GM18909 (cell line): ENCODE data around the gene NAGPA.
"Not testable (repeated sequence)": the region's sequence is repeated elsewhere in the genome, so short reads cannot be mapped to it uniquely, and the experiment has no call there.

ENCODE experiments used
- ATAC-seq: cut with Tn5 transposase; IDR thresholded peaks from one replicate; pipeline ENCODE4 v1.9.1; 2021; ENCODE audit warnings: mild to moderate bottlenecking; ENCODE audit not compliant: unreplicated experiment, poor library complexity

NAGPA gene, protein sequence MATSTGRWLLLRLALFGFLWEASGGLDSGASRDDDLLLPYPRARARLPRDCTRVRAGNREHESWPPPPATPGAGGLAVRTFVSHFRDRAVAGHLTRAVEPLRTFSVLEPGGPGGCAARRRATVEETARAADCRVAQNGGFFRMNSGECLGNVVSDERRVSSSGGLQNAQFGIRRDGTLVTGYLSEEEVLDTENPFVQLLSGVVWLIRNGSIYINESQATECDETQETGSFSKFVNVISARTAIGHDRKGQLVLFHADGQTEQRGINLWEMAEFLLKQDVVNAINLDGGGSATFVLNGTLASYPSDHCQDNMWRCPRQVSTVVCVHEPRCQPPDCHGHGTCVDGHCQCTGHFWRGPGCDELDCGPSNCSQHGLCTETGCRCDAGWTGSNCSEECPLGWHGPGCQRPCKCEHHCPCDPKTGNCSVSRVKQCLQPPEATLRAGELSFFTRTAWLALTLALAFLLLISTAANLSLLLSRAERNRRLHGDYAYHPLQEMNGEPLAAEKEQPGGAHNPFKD

DNA sequence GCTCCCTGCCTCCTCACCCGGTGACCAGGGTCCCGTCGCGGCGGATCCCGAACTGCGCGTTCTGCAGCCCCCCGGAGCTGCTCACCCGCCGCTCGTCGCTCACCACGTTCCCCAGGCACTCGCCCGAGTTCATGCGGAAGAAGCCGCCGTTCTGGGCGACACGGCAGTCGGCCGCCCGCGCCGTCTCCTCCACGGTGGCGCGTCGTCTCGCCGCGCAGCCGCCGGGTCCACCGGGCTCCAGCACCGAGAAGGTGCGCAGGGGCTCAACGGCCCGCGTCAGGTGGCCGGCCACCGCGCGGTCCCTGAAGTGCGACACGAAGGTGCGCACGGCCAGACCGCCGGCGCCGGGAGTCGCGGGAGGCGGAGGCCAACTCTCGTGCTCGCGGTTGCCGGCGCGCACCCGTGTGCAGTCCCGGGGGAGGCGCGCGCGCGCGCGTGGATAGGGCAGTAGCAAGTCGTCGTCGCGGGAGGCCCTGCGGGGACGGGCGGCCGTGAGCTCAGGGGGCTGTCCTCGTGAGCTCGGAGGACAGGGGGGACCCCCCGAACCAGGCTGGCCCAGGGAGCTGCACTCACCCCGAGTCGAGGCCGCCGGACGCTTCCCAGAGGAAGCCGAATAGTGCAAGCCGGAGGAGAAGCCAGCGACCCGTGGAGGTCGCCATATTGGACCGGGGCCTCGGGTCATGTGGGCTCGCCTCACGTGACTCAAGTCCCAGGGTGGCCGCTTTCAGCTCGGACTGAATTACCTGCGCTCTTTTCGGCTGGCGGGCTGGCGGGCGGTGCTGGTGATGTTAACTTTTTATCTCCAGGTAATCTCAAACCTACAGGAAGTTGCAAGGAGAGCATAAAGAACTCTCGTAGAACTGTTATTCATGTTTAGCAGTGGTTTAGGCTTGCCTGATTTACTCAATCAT is at the start of gene NAGPA:
Gene NAGPA (minus strand): TSS at position 680 of the 911 bp plus-strand sequence. CDS start 21 bp downstream, at position 659.
- ATAC-seq = peak; percentile 94

DNA sequence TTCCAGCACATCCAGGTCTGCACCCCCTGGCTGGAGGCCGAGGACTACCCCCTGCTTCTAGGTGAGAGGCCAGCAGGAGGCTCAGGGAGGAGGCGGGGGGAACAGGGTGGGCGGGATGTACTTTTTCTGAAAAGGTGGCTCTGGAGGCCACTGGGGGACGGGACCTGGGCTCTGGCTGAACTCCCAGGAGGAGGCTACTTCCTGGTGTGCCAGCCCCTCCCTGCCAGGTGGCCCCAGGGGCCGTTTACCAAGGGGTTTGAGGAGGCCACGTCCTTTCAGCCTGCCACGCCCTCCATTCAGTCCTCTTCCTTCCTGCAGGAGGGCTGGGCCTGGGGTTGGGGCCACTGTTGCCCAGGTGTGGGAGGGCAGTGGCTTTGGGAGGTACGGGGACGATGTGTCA is 47.3 kb upstream of the NAGPA start:
- ATAC-seq = not testable (repeated sequence)

DNA sequence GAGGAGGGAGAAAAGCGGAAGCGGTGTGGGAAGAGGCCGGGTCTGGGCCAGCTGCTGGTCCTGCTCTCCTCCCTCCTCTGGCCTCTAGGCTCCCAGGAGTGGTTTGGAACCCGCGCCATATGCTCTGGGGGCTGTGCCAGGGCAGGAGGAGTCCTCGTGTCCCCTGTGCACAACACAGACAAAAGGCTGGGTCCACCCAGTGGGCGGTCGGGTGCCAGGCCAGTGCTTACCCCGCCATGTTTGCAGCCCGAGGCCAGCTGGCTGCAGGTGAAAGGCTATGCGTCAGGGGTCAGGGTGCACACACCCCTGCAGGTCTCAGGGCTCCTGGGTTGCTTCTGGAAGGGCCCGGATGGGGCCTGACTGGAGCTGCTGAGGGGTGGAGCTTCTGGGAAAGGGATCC is 46.7 kb upstream of the NAGPA start:
- ATAC-seq = not testable (repeated sequence)

DNA sequence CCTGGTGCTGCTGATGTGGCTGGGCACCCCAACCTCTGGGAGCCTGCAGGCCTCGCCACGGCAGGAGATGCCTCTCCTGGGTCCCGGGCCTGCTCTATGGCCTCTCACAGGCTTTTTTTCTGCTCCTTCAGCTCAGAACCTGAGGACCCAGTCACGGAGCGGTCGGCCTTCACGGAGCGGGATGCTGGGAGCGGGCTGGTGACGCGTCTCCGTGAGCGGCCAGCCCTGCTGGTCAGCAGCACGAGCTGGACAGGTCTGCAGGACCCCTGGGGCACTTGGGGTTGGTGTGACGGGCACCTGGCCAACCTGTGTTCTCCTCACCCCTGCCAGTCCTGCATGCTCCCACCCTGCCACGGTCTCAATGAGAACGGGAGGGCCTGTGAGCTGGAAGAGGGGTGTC is 44.9 kb upstream of the NAGPA start:
- ATAC-seq = no peak

DNA sequence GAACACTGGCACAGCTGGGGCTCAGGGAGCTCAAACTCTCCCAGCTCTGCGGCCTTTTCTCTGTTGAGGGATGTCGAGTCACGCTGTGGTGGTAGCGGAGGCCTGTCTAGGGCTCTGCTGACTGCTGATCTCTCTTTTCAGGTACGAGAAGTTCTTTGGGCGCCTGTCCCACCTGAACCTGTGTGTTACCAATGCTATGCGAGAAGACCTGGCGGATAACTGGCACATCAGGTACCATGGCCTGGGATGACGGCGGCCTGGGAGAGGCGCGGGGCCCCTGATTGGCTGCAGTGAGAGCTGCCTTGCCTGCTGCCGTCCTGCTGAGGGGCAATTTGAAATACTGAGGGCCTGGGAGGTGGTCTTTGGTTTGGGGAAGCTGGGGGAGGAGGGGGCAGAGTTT is 43.6 kb upstream of the NAGPA start:
- ATAC-seq = no peak

DNA sequence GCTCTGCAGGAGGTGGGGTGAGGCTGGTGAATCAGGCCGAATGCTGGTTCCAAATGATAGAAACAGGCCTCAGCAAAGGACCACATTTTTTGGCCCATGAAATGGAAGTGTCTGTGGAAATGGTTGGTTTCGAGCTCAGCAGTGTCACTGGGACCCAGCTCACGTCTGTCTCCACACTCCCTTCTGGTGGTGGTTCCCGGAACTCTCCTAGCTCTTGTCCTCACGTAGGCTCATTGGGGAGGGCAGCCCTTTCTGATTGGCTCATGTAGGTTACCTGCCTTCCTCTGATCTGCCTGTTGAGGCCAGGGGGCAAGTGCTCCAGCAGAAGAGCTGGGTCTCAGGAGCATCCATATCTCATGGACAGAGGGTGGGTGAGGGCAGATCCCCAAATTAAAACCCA is 41.9 kb upstream of the NAGPA start:
- ATAC-seq = no peak

DNA sequence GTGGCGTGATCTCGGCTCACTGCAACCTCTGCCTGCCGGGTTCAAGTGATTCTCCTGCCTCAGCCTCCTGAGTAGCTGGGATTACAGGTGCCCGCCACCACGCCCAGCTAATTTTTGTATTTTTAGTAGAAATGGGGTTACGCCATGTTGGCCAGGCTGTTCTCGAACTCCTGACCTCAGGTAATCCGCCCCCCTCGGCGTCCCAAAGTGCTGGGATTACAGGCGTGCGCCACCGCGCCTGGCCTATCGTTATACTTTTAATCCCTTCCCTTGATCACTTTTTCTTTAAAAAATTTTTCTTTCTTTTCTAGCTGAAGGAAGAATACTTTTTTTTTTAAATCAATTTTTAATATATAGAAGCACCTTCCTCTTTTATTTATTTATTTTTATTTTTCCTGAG is 40.0 kb upstream of the NAGPA start:
- ATAC-seq = not testable (repeated sequence)

DNA sequence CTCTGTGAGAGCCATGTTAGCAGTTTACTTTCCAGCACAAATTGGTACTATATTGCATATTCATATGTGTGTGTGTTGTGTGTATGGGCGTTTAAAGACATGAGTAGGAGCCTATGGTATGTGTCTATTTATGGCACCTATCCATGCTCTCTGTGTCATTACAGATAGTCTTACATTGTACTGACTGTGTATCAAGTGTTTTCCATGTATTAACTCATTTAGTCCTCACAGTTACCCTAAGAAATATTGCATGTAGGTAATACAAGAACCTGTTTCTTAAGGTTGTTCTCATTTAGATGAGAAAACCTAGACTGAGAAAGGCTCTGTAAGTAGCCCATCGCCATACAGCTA is 39.5 kb upstream of the NAGPA start:
- no peak for ATAC-seq

DNA sequence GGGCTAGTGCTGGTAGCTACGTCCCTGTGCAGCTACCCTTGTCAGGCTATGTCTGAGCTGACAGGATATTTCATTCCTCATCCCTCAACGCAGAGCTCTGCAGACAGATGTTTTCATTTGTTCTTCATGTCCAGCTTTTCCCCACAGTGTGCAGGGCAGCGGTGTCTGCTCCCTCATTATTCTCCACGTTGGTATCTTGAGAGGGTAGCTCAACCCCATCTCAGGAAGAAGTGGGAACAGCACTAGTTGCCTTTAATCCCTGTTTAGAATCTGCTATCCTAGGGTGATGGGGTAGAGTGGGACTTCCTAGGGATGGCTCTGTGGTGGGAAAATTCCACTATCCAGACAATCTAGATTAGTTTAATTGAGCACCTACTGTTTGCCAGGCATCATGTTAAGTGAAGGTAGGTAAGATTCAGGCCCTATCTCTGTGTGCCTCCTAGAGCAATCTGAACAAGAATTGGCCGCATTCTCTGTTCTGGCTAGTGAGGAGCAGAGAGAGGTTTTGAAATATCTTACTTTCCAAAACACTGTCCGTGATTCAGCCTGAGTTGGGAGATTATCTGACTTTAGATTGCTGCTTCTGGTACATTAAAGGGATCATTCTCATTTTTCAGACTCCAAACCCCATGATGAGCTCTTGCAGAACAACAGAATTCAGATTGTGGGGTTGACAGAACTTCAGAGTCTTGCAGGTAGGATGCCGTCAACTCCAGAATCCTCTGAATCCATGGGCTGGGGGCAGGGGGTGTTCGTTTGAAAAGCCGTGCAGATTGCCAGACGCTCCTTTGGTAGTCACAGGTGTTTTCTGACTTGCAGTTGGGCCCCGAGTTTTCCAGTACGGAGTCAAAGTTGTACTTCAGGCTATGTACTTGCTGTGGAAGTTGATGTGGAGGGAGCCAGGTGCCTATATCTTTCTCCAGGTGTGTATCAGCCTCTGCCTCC is 38.9 kb upstream of the NAGPA start:
- no peak for ATAC-seq

DNA sequence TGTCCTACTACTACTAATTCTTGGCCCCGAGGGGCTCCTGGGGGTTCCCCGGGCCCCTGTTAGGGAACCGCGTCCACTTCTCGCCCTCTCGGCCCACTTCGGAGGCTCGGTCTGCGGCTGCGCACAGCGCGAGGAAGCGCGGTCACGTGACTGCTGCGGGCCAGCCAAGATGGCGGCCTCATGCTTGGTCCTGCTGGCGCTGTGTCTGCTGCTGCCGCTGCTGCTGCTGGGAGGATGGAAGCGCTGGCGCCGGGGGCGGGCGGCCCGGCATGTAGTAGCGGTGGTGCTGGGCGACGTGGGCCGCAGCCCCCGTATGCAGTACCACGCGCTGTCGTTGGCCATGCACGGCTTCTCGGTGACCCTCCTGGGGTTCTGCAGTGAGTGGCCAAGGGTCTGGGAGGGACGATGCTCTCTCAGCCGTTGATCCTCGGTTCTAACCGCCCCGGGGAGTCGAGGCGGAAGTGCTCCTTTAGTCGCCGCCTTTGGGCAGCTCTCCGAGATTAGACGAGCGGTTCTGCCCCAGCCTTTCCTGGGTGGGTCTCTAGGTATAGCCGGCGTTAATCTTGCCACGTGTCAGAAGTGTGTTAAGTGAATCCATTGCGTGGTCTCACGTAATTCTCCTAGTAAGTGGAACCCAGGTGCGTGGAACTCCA is 38.1 kb upstream of the NAGPA start, which contains the start of gene ALG1:
Gene ALG1 (plus strand): TSS at position 163 of the 653 bp plus-strand sequence. CDS start 7 bp downstream, at position 170.
- ATAC-seq = peak; percentile 88

DNA sequence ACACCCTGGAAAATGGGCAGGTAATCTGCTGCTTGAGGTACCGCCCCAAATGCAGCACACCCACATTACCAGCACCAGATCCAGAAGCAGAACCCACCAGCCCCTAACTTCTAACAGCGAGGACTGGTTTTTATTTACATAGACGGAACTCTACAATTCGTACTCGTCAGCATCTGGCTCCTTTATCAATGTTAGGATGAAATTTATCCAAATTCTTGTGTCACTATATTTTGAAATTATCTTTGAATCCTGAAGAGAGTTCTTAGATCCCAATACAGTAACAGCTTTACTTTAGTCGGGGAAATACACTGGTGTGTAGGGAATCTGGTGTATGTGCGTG is 37.6 kb upstream of the NAGPA start:
- ATAC-seq = no peak

DNA sequence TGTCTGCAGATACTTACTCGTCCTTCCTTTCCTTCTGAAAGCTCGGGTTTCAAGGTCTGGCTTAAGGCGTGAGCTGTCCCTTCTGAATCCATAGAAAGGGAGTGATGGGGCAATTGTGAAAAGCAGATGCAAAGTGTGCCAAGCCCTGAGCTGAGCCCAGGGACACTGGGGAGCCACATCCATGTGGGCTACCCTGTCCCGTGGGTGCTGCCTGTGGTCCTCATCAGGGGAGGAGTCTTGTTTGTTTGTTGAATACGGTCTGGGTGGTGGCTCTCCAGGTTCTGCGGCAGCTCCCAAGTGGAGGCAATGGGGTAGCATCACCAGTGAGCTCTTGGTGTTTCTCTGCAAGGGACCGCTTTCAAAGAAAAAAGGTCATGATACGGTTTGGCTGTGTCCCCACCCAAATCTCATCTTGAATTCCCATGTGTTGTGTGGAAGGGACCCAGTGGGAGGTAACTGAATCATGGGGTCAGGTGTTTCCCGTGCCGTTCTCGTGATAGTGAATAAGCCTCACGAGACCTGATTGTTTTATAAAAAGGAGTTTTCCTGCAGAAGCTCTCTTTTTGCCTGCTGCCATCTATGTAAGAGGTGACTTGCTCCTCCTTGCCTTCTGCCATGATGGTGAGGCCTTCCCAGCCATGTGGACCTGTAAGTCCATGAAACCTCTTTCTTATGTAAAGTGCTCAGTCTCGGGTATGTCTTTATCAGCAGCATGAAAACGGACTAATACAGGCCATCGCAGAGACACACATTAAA is 36.9 kb upstream of the NAGPA start:
- ATAC-seq = no peak

DNA sequence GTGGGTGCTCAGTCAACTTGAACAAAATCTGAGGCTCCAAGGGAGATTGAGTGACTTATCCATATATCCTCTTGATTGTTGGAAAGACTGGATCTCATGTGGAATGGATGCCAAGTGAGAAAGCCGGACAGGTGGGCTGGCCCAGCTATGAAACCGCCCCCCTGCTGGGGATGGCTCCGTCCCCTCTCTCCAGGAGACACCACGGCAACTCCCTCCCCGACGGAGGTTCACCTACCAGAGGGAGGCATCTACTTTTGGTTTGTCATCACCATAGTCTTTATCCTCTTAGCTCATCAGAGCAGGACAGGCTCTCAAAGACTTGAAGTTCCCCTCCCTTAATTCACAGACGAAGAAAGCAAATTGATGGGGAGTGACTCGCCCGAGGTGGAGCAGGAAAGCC is 36.1 kb upstream of the NAGPA start:
- no peak for ATAC-seq

DNA sequence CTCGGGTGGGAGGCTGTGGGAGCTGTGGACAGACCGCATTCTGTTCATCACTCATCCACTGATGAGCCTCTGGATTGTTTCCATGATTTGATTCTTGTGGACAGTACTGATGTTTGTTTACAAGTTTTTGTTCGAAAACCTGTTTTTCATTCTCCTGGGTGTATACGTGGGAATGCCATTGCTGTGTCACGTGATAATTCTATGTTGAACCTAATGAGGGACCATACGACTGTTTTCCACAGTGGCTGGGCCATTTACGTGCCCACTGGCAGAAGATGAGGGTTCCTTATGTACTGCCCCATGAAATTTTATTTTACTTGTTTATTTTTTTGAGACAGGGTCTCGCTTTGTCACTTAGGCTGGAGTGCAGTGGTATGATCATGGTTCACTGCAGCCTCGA is 35.3 kb upstream of the NAGPA start:
- ATAC-seq = no peak

DNA sequence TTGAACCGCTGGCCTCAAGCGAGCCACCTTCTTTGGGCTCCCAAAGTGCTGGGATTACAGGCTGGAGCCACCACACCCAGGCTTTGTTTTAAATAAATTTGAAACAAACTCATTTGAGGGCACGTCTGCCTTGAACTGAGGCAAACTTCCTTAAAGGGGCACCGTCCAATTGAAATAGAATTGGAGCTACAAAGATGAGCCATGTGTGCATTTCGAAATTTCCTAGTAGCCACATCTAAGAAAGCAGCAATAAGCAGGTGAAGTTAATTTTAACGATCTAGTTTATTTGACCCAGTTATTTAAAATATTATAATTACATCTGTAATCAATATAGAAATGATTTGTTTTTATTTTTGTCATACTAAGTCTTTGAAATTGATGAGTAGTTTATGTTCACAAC is 32.8 kb upstream of the NAGPA start:
- ATAC-seq = no peak

DNA sequence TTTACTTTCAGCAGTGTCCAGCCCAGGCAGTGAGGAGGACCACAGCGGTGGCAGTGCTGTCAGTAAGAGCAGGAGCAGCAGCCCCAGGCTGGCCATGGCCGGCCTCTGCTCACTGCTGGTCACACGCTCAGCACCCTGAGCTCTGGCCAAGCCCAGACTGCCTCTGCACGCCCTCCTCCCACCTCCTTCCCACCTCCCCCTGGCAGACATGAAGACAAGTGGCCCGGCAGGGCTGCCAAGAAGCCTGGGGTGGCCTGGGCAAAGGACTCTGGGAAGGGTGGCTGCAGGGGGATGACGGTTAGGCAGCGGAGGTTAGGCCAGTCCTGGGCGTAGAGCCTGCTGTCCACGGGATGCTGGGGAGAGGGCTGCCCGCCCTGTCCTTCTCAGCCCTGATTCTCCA is 32.1 kb upstream of the NAGPA start, which contains the start of gene C16orf89:
Gene C16orf89 (minus strand): TSS at position 144 of the 400 bp plus-strand sequence. CDS start 48 bp downstream, at position 96.
- no peak for ATAC-seq

DNA sequence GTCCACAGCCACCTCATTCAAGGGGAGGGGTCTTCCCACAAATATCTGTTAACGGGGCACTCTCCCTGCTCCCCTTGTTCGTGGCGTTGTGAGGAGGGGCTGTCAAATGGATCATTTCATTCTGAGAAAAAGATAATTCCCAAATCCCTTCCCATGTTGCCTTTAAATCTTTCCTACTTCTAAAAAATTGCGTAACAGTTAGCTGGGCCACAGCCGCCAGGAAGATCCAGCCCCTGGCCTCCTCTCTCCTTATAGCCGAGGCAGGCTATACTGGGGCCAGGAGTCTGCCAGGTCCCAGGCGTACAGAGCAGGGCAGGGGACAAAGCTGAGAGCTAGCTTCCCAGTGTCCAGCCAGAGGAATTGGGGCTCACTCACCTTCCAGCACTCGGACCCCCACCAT is 31.6 kb upstream of the NAGPA start:
- ATAC-seq = no peak

DNA sequence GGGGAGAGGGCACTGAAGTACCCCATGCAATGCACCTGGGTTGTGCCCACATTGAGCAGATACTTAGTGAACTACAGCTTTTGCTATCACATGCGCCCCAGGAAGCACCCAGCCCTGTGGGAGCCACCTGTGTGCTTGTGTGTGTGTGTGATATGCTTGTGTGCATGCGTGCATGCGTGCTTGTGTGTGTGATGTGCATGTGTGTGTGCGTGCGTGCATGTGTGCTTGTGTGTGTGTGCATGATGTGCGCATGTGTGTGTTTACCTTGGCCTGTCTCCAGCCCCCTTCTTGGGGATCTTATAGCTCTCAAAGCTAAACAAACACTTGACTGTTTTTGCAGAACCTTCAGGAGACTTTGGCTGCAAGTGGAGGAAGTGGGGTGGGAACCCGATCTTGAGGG is 31.2 kb upstream of the NAGPA start:
- no peak for ATAC-seq
